Activated B cell treated with CpG ODN at 0.5 μM for 24 hours (primary cell): ENCODE data around the gene ADRA1B. TPM values are rescaled to one million over a fixed set of nuclear protein-coding genes. Genes with fewer than 3 reads are reported as not detected.

Source experiments
- ATAC-seq: fragments of 200-7000 bp; cut with Tn5 transposase; one replicate; pipeline ENCODE4 v1.10.0; 2021; ENCODE audit warnings: low read depth, mild to moderate bottlenecking, moderate library complexity
- CTCF ChIA-PET: fragments of 350-600 bp; sonication (Branson Sonifier 250); formaldehyde crosslinking; loops from one replicate; lab custom pipeline; 2021; ENCODE audit warnings: antibody characterized with exemption; lab: Charles Lee
- POLR2A ChIA-PET: fragments of 350-600 bp; sonication (Branson Sonifier 250); formaldehyde crosslinking; loops from one replicate; lab custom pipeline; 2021; ENCODE audit warnings: antibody characterized with exemption; lab: Charles Lee
- DNase-seq: peaks from one replicate; pipeline ENCODE4 v3.0.0; 2022
- H3K27ac Mint-ChIP-seq: one replicate; pipeline ENCODE4 v1.8.0; 2020; ENCODE audit warnings: mixed read lengths
- H3K27me3 Mint-ChIP-seq: one replicate; pipeline ENCODE4 v1.8.0; 2021; ENCODE audit warnings: mixed read lengths
- H3K36me3 Mint-ChIP-seq: one replicate; pipeline ENCODE4 v1.8.0; 2021; ENCODE audit warnings: low read depth, mixed read lengths
- H3K4me1 Mint-ChIP-seq: one replicate; pipeline ENCODE4 v1.8.0; 2021; ENCODE audit warnings: mixed read lengths
- H3K4me3 Mint-ChIP-seq: one replicate; pipeline ENCODE4 v1.8.0; 2020; ENCODE audit warnings: mild to moderate bottlenecking, mixed read lengths
- H3K9me3 Mint-ChIP-seq: one replicate; pipeline ENCODE4 v1.8.0; 2020; ENCODE audit warnings: mixed read lengths
- intact Hi-C: fragments of 100-400 bp; cut with micrococcal nuclease; formaldehyde crosslinking; loops from one replicate; pipeline ENCODE4 v1.15.1; 2024
- total RNA-seq: library from RNA; stranded (reverse); gene quantifications from 2 replicates; pipeline ENCODE4 v1.2.3, GENCODE V29; 2022
- TF ChIP-seq, protein P1 (sequence below): fragments of 200-600 bp; IDR thresholded peaks from one replicate; pipeline ENCODE4 v1.8.0; 2022; ENCODE audit warnings: antibody characterized with exemption, mild to moderate bottlenecking

Gene ADRA1B
- total RNA-seq, 1 donor from 2014 or later, result 0.53 TPM

DNA sequence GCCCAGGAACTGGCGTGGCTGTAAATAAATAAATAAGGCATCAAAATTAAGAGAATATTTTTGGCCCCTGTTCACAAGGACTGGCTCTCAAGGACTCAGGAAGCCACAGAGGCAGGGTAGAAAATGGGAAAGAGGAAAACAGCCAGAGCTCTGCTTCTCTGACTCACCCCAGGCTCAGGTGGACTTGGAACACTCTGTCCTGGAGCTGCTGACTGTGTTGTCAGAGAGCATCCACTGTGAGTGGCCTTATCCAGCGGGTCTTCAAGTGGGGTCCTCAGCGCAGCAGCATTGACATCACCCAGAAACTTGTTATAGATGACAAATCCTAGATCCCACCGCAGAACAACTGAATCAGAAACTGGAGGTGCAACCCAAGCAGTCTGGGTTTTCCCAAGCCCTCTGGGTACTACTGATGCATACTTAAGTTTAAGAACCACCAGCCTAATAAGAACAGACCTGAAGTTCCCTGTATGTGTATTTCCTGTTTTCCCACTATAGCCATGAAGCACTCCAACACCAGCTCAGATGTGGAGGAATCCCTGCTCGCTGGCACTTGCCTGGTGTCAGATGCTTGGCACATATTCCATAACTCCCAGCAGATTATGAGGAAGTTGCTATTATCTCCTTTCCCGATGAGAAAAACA is 20.5 kb downstream of the ADRA1B start:
- Mint-ChIP-seq H3K27ac (no peak overlapping the region), H3K4me1 (no peaks in the 10 kb centered on the region), H3K36me3 (no peaks in the 10 kb centered on the region), H3K4me3 (no peak overlapping the region), H3K9me3 (no peaks in the 10 kb centered on the region), H3K27me3 (peaks cover 17% of the 10 kb centered on the region)
- CTCF ChIA-PET, result no interaction called here
- ATAC-seq (no peak), DNase-seq (no peak)
- TF ChIP-seq, protein P1, sequence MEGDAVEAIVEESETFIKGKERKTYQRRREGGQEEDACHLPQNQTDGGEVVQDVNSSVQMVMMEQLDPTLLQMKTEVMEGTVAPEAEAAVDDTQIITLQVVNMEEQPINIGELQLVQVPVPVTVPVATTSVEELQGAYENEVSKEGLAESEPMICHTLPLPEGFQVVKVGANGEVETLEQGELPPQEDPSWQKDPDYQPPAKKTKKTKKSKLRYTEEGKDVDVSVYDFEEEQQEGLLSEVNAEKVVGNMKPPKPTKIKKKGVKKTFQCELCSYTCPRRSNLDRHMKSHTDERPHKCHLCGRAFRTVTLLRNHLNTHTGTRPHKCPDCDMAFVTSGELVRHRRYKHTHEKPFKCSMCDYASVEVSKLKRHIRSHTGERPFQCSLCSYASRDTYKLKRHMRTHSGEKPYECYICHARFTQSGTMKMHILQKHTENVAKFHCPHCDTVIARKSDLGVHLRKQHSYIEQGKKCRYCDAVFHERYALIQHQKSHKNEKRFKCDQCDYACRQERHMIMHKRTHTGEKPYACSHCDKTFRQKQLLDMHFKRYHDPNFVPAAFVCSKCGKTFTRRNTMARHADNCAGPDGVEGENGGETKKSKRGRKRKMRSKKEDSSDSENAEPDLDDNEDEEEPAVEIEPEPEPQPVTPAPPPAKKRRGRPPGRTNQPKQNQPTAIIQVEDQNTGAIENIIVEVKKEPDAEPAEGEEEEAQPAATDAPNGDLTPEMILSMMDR, result no peak
- intact Hi-C loops, result no loop called here
- POLR2A ChIA-PET, result no interaction called here

DNA sequence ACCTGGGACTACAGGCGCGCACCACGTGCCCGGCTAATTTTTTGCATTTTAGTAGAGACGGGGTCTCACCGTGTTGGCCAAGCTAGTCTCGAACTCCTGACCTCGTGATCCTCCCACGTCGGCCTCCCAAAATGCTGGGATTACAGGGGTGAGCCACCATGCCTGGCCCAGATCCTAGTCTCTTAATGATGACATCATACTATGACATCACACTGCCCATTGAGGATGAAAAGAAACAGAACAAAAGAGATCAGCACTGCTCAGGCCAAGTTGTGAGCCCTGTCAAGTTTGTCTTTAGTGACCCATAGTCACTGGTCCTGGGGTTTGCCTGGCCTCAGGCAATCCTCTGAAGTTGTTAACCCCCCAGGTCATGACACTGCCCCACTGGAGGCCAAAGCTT is 21.3 kb downstream of the ADRA1B start:
- ChIA-PET CTCF (no interaction called here), POLR2A (no interaction called here)
- Mint-ChIP-seq H3K36me3 (no peaks in the 10 kb centered on the region), H3K9me3 (no peaks in the 10 kb centered on the region), H3K4me3 (no peak overlapping the region), H3K27ac (no peak overlapping the region), H3K27me3 (peaks cover 21% of the 10 kb centered on the region), H3K4me1 (no peaks in the 10 kb centered on the region)
- TF ChIP-seq, protein P1, result no peak
- DNase-seq (no peak), ATAC-seq (no peak)
- intact Hi-C loops, result no loop called here

DNA sequence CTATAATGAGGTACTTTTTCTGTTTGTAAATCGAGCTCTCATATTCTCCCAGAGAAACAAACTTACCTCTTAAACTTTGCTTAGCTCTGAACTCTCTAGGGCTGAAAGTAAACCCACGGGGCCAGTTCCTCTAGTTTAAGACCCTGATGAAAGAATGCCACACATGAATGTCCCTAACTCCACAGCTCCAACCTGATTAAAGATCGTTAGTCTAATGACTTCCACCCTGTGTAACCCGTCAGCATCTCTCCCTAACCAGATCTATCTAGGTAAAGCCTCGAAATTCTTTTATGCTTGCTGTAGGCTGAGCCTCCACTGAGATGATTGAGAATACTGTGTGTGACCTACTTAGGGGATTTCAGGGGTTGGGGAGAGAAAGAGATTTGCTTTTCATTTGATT is 27.0 kb downstream of the ADRA1B start:
- no peak overlapping the region for H3K27ac Mint-ChIP-seq
- no peak overlapping the region for H3K4me3 Mint-ChIP-seq
- no peaks in the 10 kb centered on the region for H3K9me3 Mint-ChIP-seq
- no peaks in the 10 kb centered on the region for H3K36me3 Mint-ChIP-seq
- intact Hi-C loops, result no loop called here
- ChIA-PET CTCF (no interaction called here), POLR2A (no interaction called here)
- H3K4me1 Mint-ChIP-seq, result no peaks in the 10 kb centered on the region
- TF ChIP-seq, protein P1, result no peak
- peaks cover 18% of the 10 kb centered on the region for H3K27me3 Mint-ChIP-seq
- no peak for DNase-seq
- no peak for ATAC-seq

DNA sequence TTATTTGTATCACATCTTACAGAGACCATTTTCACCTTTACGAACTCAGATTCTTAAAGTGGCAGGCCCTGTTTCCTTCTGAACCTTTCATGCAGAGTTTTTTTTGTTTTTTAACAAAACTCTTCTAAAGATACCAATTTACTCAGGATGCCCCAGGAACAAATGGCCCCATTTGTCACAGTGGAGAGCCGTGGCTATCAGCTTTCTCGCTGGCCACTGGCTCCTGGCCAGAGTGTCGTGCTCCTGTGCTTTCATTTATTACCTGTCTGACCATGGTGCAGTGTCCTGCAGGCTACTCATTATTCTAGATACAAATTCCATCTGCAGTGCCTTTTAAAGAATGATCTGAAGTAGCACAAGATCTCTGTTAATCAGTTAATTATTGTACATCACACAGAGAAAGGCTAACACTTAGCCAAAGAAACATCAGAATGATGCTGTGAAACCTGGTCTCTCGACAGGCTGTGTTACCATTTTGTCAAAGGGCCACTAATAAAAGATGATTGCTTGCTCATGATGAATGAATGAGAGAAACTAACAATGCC is 27.8 kb downstream of the ADRA1B start:
- no peak overlapping the region for H3K27ac Mint-ChIP-seq
- H3K36me3 Mint-ChIP-seq, result no peaks in the 10 kb centered on the region
- ATAC-seq, result no peak
- DNase-seq, result no peak
- no peaks in the 10 kb centered on the region for H3K9me3 Mint-ChIP-seq
- peaks cover 22% of the 10 kb centered on the region for H3K27me3 Mint-ChIP-seq
- ChIA-PET POLR2A (no interaction called here), CTCF (no interaction called here)
- TF ChIP-seq, protein P1, result no peak
- H3K4me3 Mint-ChIP-seq, result no peak overlapping the region
- H3K4me1 Mint-ChIP-seq, result no peaks in the 10 kb centered on the region
- intact Hi-C loops, result no loop called here

DNA sequence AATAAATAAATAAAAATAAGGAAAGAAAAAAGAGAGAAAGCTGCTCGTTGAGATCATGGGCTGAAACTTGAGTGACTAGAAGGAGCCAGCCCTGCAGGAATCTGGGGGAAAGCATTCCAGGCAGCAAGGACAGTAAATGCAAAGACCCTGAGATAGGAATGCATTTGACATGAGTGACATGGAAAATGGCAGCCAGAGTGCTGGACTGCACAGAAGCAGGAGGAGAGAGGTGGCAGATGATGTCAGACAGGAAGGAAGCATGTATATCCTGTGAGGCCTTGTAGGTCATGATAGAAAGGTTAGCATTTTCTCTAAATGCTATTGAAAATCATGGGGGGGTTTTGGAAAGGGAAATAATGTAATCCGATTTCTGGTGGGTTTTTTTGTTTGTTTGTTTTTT is 29.1 kb downstream of the ADRA1B start:
- ATAC-seq, result no peak
- Mint-ChIP-seq H3K9me3 (no peaks in the 10 kb centered on the region), H3K36me3 (no peaks in the 10 kb centered on the region), H3K4me1 (no peaks in the 10 kb centered on the region), H3K27me3 (peaks cover 29% of the 10 kb centered on the region), H3K4me3 (no peak overlapping the region), H3K27ac (no peak overlapping the region)
- ChIA-PET POLR2A (interaction anchor here (0.6 kb wide), 1 partner anchor 64 kb away, joined by 7 read pairs; no protein-coding TSS in a partner anchor), CTCF (no interaction called here)
- TF ChIP-seq, protein P1, result no peak
- DNase-seq, result no peak
- intact Hi-C loops, result no loop called here
